ENCODE data around the gene MYBPC3. TPM values are rescaled to one million over a fixed set of nuclear protein-coding genes. Genes with fewer than 3 reads are reported as not detected.

The MYBPC3 gene
- total RNA-seq, 1 experiment from 2014 or later: 0.07 TPM

GRCh38 chr11:47374720-47375019 lies 22.2 kb upstream of the MYBPC3 start (continued):
- no peak for TF ChIP-seq E2F1 (CRISPR knock-in tag; IDR thresholded peaks at IDR 0.05)
- no peak for TF ChIP-seq HMGA2 (CRISPR knock-in tag; IDR thresholded peaks at IDR 0.05)
- no peak for TF ChIP-seq CREB1 (CRISPR knock-in tag; IDR thresholded peaks at IDR 0.05)
- no peak for TF ChIP-seq OVOL2 (CRISPR knock-in tag; IDR thresholded peaks at IDR 0.05; ENCODE audit: borderline replicate concordance)
- no peak for TF ChIP-seq SMAD3 (CRISPR knock-in tag; IDR thresholded peaks at IDR 0.05; ENCODE audit: borderline replicate concordance)
- no peak for TF ChIP-seq ATF6 (CRISPR knock-in tag; IDR thresholded peaks at IDR 0.05)
- no peak for TF ChIP-seq TEAD4 (CRISPR knock-in tag; IDR thresholded peaks at IDR 0.05)

GRCh38 chr11:47373876-47374719 lies 21.6 kb upstream of the MYBPC3 start:
- ATAC-seq: peak; percentile 84
- Mint-ChIP-seq H3K4me3 (no peak overlapping the region), H3K36me3 (no peaks in the 10 kb centered on the region), H3K27ac (no peak overlapping the region), H3K9me3 (no peaks in the 10 kb centered on the region), H3K27me3 (ENCODE audit: low read depth) (no peaks in the 10 kb centered on the region), H3K4me1 (peaks cover 2% of the 10 kb centered on the region; the same call in 1 of the 2 replicates)
- DNase-seq (ENCODE audit: low spot score): peak; percentile 90
- POLR2A ChIA-PET: no interaction called here
- CTCF ChIA-PET: interaction anchor here (0.6 to 3.2 kb wide), 25 partner anchors 9 to 189 kb away, joined by 3 to 33 read pairs (median 5); partner anchors contain the start of genes NR1H3 and SLC39A13
- TF ChIP-seq TP53 (CRISPR knock-in tag; IDR thresholded peaks at IDR 0.05) (no peak), JAZF1 (CRISPR knock-in tag; IDR thresholded peaks at IDR 0.05) (no peak), FOXJ3 (CRISPR knock-in tag; IDR thresholded peaks at IDR 0.05; ENCODE audit: borderline replicate concordance) (no peak), E2F5 (CRISPR knock-in tag; IDR thresholded peaks at IDR 0.05) (no peak), ATF2 (CRISPR knock-in tag; IDR thresholded peaks at IDR 0.05; ENCODE audit: borderline replicate concordance, low read depth) (no peak), E2F4 (CRISPR knock-in tag; IDR thresholded peaks at IDR 0.05; ENCODE audit: borderline replicate concordance, low read depth) (no peak), ZNF396 (CRISPR knock-in tag; IDR thresholded peaks at IDR 0.05; ENCODE audit: borderline replicate concordance) (no peak), USF2 (CRISPR knock-in tag; IDR thresholded peaks at IDR 0.05) (no peak), ZNF512 (CRISPR knock-in tag; IDR thresholded peaks at IDR 0.05; ENCODE audit: borderline replicate concordance) (no peak), ATF6 (CRISPR knock-in tag; IDR thresholded peaks at IDR 0.05) (no peak), AR (CRISPR knock-in tag; IDR thresholded peaks at IDR 0.05) (no peak), ZNF423 (CRISPR knock-in tag; IDR thresholded peaks at IDR 0.05) (peak; percentile 90), OVOL2 (CRISPR knock-in tag; IDR thresholded peaks at IDR 0.05; ENCODE audit: borderline replicate concordance) (no peak)

Data from WTC11 (cell line).